Lower lobe of right lung (tissue), 2 donors: Measurements from ENCODE around the gene HSPG2. TPM values are rescaled to one million over a fixed set of nuclear protein-coding genes. Genes with fewer than 3 reads are reported as not detected.

Source experiments
- ATAC-seq, 2 donors: fragments of 200-7000 bp; cut with Tn5 transposase; one replicate each; pipeline ENCODE4 v1.9.1; 2020 to 2022; ENCODE audit warnings: mild to moderate bottlenecking in 2 of 2, moderate library complexity in 2 of 2
- DNase-seq: peaks from one replicate; pipeline ENCODE4 v3.0.0-alpha.2; 2020
- H3K27ac ChIP-seq: fragments of 200-600 bp; one replicate; pipeline ENCODE4 v1.8.0; 2022
- H3K27me3 ChIP-seq: fragments of 200-600 bp; one replicate; pipeline ENCODE4 v1.8.0; 2022; ENCODE audit warnings: low read depth
- H3K36me3 ChIP-seq: fragments of 200-600 bp; one replicate; pipeline ENCODE4 v1.8.0; 2022; ENCODE audit warnings: mild to moderate bottlenecking
- H3K4me1 ChIP-seq: fragments of 200-600 bp; one replicate; pipeline ENCODE4 v1.8.0; 2022
- H3K4me3 ChIP-seq: fragments of 200-600 bp; one replicate; pipeline ENCODE4 v1.8.0; 2022; ENCODE audit warnings: mild to moderate bottlenecking
- H3K9me3 ChIP-seq: fragments of 200-600 bp; one replicate; pipeline ENCODE4 v1.8.0; 2022
- intact Hi-C: fragments of 100-400 bp; cut with DNase I; formaldehyde crosslinking; loops from one replicate; pipeline ENCODE4 v1.11.0; 2022
- total RNA-seq: library from RNA; stranded (reverse); fragmentation: NEBNext Ultra II Directional; extraction: Animal tissue kit (Norgen Biotek cat#: 25700); gene quantifications from one replicate; pipeline ENCODE4 v1.2.1, GENCODE V29; 2021
- TF ChIP-seq, protein P1 (sequence below): fragments of 200-600 bp; IDR thresholded peaks from one replicate; pipeline ENCODE4 v1.8.0; 2022; ENCODE audit warnings: antibody characterized with exemption, mild to moderate bottlenecking
- donor health status: DM: no; HTN: yes; CAD: no; lungs with severe emphysema.

HSPG2 gene
- total RNA-seq, 1 donor from 2014 or later = 216 TPM

- peaks cover 86% of the 10 kb centered on the region for H3K36me3 ChIP-seq
- TF ChIP-seq, protein P1, sequence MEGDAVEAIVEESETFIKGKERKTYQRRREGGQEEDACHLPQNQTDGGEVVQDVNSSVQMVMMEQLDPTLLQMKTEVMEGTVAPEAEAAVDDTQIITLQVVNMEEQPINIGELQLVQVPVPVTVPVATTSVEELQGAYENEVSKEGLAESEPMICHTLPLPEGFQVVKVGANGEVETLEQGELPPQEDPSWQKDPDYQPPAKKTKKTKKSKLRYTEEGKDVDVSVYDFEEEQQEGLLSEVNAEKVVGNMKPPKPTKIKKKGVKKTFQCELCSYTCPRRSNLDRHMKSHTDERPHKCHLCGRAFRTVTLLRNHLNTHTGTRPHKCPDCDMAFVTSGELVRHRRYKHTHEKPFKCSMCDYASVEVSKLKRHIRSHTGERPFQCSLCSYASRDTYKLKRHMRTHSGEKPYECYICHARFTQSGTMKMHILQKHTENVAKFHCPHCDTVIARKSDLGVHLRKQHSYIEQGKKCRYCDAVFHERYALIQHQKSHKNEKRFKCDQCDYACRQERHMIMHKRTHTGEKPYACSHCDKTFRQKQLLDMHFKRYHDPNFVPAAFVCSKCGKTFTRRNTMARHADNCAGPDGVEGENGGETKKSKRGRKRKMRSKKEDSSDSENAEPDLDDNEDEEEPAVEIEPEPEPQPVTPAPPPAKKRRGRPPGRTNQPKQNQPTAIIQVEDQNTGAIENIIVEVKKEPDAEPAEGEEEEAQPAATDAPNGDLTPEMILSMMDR = no peak
- no peaks in the 10 kb centered on the region for H3K9me3 ChIP-seq
- no peak overlapping the region for H3K4me3 ChIP-seq
- ATAC-seq = no peak
- no peak overlapping the region for H3K27ac ChIP-seq
- no peaks in the 10 kb centered on the region for H3K4me1 ChIP-seq
- intact Hi-C loops = no loop called here
- no peaks in the 10 kb centered on the region for H3K27me3 ChIP-seq
- no peak for DNase-seq
Measured at GRCh38 chr1:21882721-21883415, 54.2 kb downstream of the HSPG2 start.

DNA sequence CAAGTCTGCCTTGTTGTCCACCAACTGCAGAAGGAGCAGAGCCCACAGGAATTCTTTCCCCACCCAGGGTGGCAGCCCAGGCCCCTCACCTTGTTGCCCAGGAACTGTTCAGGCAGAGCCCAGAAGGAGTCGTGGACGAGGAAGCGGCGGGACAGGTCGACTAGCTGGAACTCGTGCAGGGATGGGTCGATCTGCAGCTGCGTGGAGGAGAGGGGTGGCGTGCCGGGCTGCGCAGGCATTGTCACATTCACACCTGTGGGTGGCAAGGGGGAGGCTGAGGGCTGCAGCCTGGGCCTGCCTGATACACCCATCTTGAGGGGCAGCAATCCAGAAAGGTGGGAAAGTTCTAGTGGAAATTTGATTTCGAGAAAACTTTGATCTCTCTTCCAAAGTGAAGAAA lies 55.9 kb downstream of the HSPG2 start:
- H3K27me3 ChIP-seq = no peaks in the 10 kb centered on the region
- H3K36me3 ChIP-seq = peaks cover 84% of the 10 kb centered on the region
- no peaks in the 10 kb centered on the region for H3K4me1 ChIP-seq
- ATAC-seq (no peak), DNase-seq (no peak)
- no peak overlapping the region for H3K27ac ChIP-seq
- H3K4me3 ChIP-seq = no peak overlapping the region
- H3K9me3 ChIP-seq = no peaks in the 10 kb centered on the region
- TF ChIP-seq, protein P1 = no peak
- intact Hi-C loops = no loop called here

DNA sequence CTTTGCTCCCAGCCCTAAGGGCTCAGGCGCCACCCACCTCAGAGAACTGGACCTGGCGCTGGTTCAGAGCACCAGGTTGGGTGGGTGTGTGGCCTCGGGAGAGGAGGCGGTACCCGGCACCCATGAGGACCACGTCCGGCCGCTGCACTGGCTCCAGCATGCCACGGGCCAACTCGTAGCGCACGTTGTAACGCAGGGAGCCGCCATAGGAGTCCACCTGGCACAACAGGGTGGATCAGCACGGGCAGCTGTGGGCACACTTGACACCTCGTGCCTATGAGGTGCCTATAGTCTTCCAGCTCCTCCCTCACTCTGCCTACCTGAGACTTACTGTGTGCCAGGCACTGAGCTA lies 56.5 kb downstream of the HSPG2 start:
- H3K4me3 ChIP-seq = no peak overlapping the region
- H3K36me3 ChIP-seq = peaks cover 84% of the 10 kb centered on the region
- no peak overlapping the region for H3K27ac ChIP-seq
- no peaks in the 10 kb centered on the region for H3K4me1 ChIP-seq
- intact Hi-C loops = no loop called here
- no peaks in the 10 kb centered on the region for H3K9me3 ChIP-seq
- TF ChIP-seq, protein P1 = no peak
- ATAC-seq (no peak), DNase-seq (no peak)
- no peaks in the 10 kb centered on the region for H3K27me3 ChIP-seq

GRCh38 chr1:21879928-21880618 lies 57.0 kb downstream of the HSPG2 start:
- Histone ChIP-seq H3K4me3 (no peak overlapping the region), H3K4me1 (no peaks in the 10 kb centered on the region), H3K9me3 (no peaks in the 10 kb centered on the region), H3K27ac (no peak overlapping the region), H3K27me3 (no peaks in the 10 kb centered on the region), H3K36me3 (peaks cover 84% of the 10 kb centered on the region)
- no peak for DNase-seq
- intact Hi-C loops = no loop called here
- TF ChIP-seq, protein P1 = no peak
- ATAC-seq = no peak

GRCh38 chr1:21878840-21879478 lies 58.2 kb downstream of the HSPG2 start:
- no peak for DNase-seq
- TF ChIP-seq, protein P1 = no peak
- no peak overlapping the region for H3K27ac ChIP-seq
- peaks cover 84% of the 10 kb centered on the region for H3K36me3 ChIP-seq
- no peaks in the 10 kb centered on the region for H3K27me3 ChIP-seq
- H3K4me1 ChIP-seq = no peaks in the 10 kb centered on the region
- no peak overlapping the region for H3K4me3 ChIP-seq
- no peak for ATAC-seq
- intact Hi-C loops = no loop called here
- H3K9me3 ChIP-seq = no peaks in the 10 kb centered on the region
